Loucy (cell line): ENCODE results near the gene ATP5MC2.

Experiments
- EZH2phosphoT487 ChIP-seq: fragments of 200-600 bp; IDR thresholded peaks from 2 replicates; pipeline ENCODE4 v1.6.1; 2018; ENCODE audit warnings: antibody characterized with exemption, mild to moderate bottlenecking, moderate library complexity, borderline replicate concordance
- TF ChIP-seq, protein P1 (sequence below): fragments of 200-600 bp; sonication (generic); conservative IDR thresholded peaks from 2 replicates; pipeline ENCODE4 v1.5.1; 2014; ENCODE audit warnings: mild to moderate bottlenecking, antibody characterized with exemption, low read length

DNA sequence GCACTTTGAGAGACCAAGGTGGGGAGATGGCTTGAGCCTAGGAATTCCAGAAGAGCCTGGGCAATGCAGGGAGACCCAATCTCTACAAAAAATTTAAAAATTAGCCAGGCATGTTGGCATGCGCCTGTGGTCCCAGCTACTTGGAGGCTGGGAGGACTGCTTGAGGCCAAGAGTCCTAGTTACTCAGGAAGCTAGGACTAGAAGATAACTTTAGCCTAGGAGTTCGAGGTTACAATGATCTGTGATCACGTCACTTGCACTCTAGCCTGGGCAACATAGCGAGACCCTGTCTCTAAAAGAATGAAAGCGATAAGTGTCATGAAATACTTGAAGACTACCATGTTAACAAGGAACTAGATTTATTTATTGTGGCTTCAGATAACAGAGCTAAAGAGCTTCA lies 53.2 kb downstream of the ATP5MC2 start:
- TF ChIP-seq, protein P1, sequence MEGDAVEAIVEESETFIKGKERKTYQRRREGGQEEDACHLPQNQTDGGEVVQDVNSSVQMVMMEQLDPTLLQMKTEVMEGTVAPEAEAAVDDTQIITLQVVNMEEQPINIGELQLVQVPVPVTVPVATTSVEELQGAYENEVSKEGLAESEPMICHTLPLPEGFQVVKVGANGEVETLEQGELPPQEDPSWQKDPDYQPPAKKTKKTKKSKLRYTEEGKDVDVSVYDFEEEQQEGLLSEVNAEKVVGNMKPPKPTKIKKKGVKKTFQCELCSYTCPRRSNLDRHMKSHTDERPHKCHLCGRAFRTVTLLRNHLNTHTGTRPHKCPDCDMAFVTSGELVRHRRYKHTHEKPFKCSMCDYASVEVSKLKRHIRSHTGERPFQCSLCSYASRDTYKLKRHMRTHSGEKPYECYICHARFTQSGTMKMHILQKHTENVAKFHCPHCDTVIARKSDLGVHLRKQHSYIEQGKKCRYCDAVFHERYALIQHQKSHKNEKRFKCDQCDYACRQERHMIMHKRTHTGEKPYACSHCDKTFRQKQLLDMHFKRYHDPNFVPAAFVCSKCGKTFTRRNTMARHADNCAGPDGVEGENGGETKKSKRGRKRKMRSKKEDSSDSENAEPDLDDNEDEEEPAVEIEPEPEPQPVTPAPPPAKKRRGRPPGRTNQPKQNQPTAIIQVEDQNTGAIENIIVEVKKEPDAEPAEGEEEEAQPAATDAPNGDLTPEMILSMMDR = no peak
- TF ChIP-seq EZH2phosphoT487 = no peak
